ENCODE measurements around the gene CA12.

- no peak for TF ChIP-seq GATA3 (IDR thresholded peaks at IDR 0.05; ENCODE audit: low read depth, low read length)
- no peak for TF ChIP-seq GATA2 (IDR thresholded peaks at IDR 0.05; ENCODE audit: low read depth, low read length)
These were observed 38.7 kb upstream of the CA12 start for GRCh38 chr15:63420333-63420747.

Measured in SH-SY5Y (cell line).